ENCODE data around the gene NUDT11. TPM values are rescaled to one million over a fixed set of nuclear protein-coding genes. Genes with fewer than 3 reads are reported as not detected.

Gene NUDT11
- total and polyA plus RNA-seq, 2 donors (not counting 1 experiment from before 2014, with no cell fraction given) = 0.10 TPM; not detected in 1

- no peak overlapping the region for H3K4me2 ChIP-seq (replicated peaks; ENCODE audit: low read depth, low read length, poor library complexity, severe bottlenecking)
- no peak for DNase-seq
- H3K4me1 ChIP-seq (ENCODE audit: control insufficient read depth in 2 of 2, insufficient read depth in 2 of 2, low read length in 2 of 2) = no peaks in the 10 kb centered on the region
- H3K27ac ChIP-seq (ENCODE audit: low read length in 2 of 2) = no peak overlapping the region
- no CpG with 5 or more reads among the region's 1 CpG for WGBS (ENCODE audit: insufficient coverage)
- no peaks in the 10 kb centered on the region for H3K4me1 Mint-ChIP-seq
- H3K4me3 Mint-ChIP-seq = no peak overlapping the region
- no peaks in the 10 kb centered on the region for H4K20me1 ChIP-seq (ENCODE audit: control insufficient read depth, insufficient read depth, low read length, poor library complexity, severe bottlenecking)
- no peaks in the 10 kb centered on the region for H3K36me3 ChIP-seq (replicated peaks in 1 of 2; ENCODE audit: control extremely low read depth in 1 of 2, control insufficient read depth in 1 of 2, extremely low read depth in 1 of 2, insufficient read depth in 2 of 2, low read length in 1 of 2)
- H3K4me3 ChIP-seq (ENCODE audit: control extremely low read depth in 1 of 5, extremely low read depth in 1 of 5, insufficient read depth in 1 of 5, low read depth in 2 of 5, low read length in 4 of 5) = no peak overlapping the region
- no peaks in the 10 kb centered on the region for H3K9me3 Mint-ChIP-seq (ENCODE audit: insufficient read depth)
- intact Hi-C loops (cut with micrococcal nuclease) = no loop called here
- H3K27ac Mint-ChIP-seq = no peak overlapping the region
- no peaks in the 10 kb centered on the region for H3K27me3 Mint-ChIP-seq
- CTCF ChIA-PET = interaction anchor here (1.4 to 7.7 kb wide), 2 partner anchors 36 to 120 kb away, joined by 3 to 65 read pairs; no protein-coding TSS in a partner anchor
- no peaks in the 10 kb centered on the region for H3K27me3 ChIP-seq (replicated peaks in 1 of 4; ENCODE audit: control extremely low read depth in 1 of 4, control insufficient read depth in 3 of 4, insufficient read depth in 4 of 4, low read length in 3 of 4)
- no peak for ATAC-seq (ENCODE audit: low read depth)
- POLR2A ChIA-PET = no interaction called here
- H3K9ac ChIP-seq (ENCODE audit: low read length) = no peak overlapping the region
- H3K9me3 ChIP-seq (ENCODE audit: control extremely low read depth in 1 of 3, control insufficient read depth in 2 of 3, insufficient read depth in 1 of 3, low read length in 2 of 3) = no peaks in the 10 kb centered on the region
- no peak overlapping the region for H2AFZ ChIP-seq (ENCODE audit: insufficient read depth, low read depth, low read length, poor library complexity, severe bottlenecking)
- no peaks in the 10 kb centered on the region for H3K79me2 ChIP-seq (ENCODE audit: control insufficient read depth, insufficient read depth, low read length)
- TF ChIP-seq EZH2 (IDR thresholded peaks at IDR 0.05; ENCODE audit: borderline replicate concordance, insufficient read depth, low read depth, low read length, poor library complexity, severe bottlenecking) = no peak
- TF ChIP-seq, protein P1, sequence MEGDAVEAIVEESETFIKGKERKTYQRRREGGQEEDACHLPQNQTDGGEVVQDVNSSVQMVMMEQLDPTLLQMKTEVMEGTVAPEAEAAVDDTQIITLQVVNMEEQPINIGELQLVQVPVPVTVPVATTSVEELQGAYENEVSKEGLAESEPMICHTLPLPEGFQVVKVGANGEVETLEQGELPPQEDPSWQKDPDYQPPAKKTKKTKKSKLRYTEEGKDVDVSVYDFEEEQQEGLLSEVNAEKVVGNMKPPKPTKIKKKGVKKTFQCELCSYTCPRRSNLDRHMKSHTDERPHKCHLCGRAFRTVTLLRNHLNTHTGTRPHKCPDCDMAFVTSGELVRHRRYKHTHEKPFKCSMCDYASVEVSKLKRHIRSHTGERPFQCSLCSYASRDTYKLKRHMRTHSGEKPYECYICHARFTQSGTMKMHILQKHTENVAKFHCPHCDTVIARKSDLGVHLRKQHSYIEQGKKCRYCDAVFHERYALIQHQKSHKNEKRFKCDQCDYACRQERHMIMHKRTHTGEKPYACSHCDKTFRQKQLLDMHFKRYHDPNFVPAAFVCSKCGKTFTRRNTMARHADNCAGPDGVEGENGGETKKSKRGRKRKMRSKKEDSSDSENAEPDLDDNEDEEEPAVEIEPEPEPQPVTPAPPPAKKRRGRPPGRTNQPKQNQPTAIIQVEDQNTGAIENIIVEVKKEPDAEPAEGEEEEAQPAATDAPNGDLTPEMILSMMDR (IDR thresholded peaks at IDR 0.05) = no peak
Observed at GRCh38 chrX:51456814-51457213, 39.6 kb downstream of the NUDT11 start.

DNA sequence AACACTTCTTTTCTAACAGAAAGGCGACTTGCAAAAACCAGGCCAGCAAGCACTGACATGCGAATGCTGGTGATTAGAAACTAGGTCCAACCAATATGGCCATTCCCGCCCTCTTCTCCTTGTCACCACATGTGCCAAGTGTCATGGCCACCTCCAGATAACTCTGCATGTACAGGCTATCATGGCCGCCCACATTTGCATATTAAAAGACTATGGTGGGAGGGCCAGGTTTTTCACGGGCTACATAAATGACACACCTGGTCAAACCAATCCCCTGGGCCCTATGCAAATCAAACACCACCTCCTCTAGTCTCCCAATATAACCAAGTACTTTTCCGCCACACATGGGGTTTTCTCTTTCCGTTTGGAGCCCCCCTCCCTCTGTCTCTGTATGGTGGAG, 40.1 kb downstream of the NUDT11 start:
- 67% methylated on average over 3 of the region's 7 CpGs for WGBS (ENCODE audit: insufficient coverage)
- Mint-ChIP-seq H3K4me3 (no peak overlapping the region), H3K27me3 (no peaks in the 10 kb centered on the region), H3K27ac (no peak overlapping the region), H3K9me3 (ENCODE audit: insufficient read depth) (no peaks in the 10 kb centered on the region), H3K4me1 (no peaks in the 10 kb centered on the region)
- no peak overlapping the region for H3K4me2 ChIP-seq (replicated peaks; ENCODE audit: low read depth, low read length, poor library complexity, severe bottlenecking)
- H4K20me1 ChIP-seq (ENCODE audit: control insufficient read depth, insufficient read depth, low read length, poor library complexity, severe bottlenecking) = no peaks in the 10 kb centered on the region
- no peaks in the 10 kb centered on the region for H3K27me3 ChIP-seq (replicated peaks in 1 of 4; ENCODE audit: control extremely low read depth in 1 of 4, control insufficient read depth in 3 of 4, insufficient read depth in 4 of 4, low read length in 3 of 4)
- CTCF ChIA-PET = interaction anchor here (1.4 to 7.7 kb wide), 2 partner anchors 36 to 119 kb away, joined by 3 to 65 read pairs; no protein-coding TSS in a partner anchor
- DNase-seq (no peak), ATAC-seq (ENCODE audit: low read depth) (no peak)
- intact Hi-C loops (cut with micrococcal nuclease) = no loop called here
- no peak overlapping the region for H3K27ac ChIP-seq (ENCODE audit: low read length in 2 of 2)
- no peak for TF ChIP-seq EZH2 (IDR thresholded peaks at IDR 0.05; ENCODE audit: borderline replicate concordance, insufficient read depth, low read depth, low read length, poor library complexity, severe bottlenecking)
- TF ChIP-seq, protein P1 (IDR thresholded peaks at IDR 0.05) = no peak
- H3K79me2 ChIP-seq (ENCODE audit: control insufficient read depth, insufficient read depth, low read length) = no peaks in the 10 kb centered on the region
- H3K36me3 ChIP-seq (replicated peaks in 1 of 2; ENCODE audit: control extremely low read depth in 1 of 2, control insufficient read depth in 1 of 2, extremely low read depth in 1 of 2, insufficient read depth in 2 of 2, low read length in 1 of 2) = no peaks in the 10 kb centered on the region
- H3K4me3 ChIP-seq (ENCODE audit: control extremely low read depth in 1 of 5, extremely low read depth in 1 of 5, insufficient read depth in 1 of 5, low read depth in 2 of 5, low read length in 4 of 5) = no peak overlapping the region
- H2AFZ ChIP-seq (ENCODE audit: insufficient read depth, low read depth, low read length, poor library complexity, severe bottlenecking) = no peak overlapping the region
- no peaks in the 10 kb centered on the region for H3K4me1 ChIP-seq (ENCODE audit: control insufficient read depth in 2 of 2, insufficient read depth in 2 of 2, low read length in 2 of 2)
- no peak overlapping the region for H3K9ac ChIP-seq (ENCODE audit: low read length)
- POLR2A ChIA-PET = no interaction called here
- no peaks in the 10 kb centered on the region for H3K9me3 ChIP-seq (ENCODE audit: control extremely low read depth in 1 of 3, control insufficient read depth in 2 of 3, insufficient read depth in 1 of 3, low read length in 2 of 3)
